Transverse colon (tissue), 4 donors: ENCODE results near the gene VPS9D1.

ENCODE experiments used
- EP300 ChIP-seq: sonication (generic); formaldehyde crosslinking; IDR thresholded peaks from one replicate; pipeline ENCODE4 v1.6.1; 2017; ENCODE audit warnings: antibody characterized with exemption, low read depth
- POLR2AphosphoS5 ChIP-seq, 3 donors: sonication (generic); formaldehyde crosslinking; IDR thresholded peaks; one replicate each; pipeline ENCODE4 v1.6.1; 2016; ENCODE audit warnings: antibody characterized with exemption in 3 of 3
- TF ChIP-seq, protein P1 (sequence below), 5 experiments: fragments of 200-600 bp in 3 of 5; fragments of 450-650 bp in 2 of 5; sonication (generic) in 3 of 5; IDR thresholded peaks; 1 replicate in 2 of 5; 2 replicates in 3 of 5; pipeline ENCODE4 v1.5.1; 2016 to 2017; ENCODE audit warnings: antibody characterized with exemption in 5 of 5, inconsistent platforms in 3 of 5, mild to moderate bottlenecking in 2 of 5, moderate library complexity in 1 of 5

DNA sequence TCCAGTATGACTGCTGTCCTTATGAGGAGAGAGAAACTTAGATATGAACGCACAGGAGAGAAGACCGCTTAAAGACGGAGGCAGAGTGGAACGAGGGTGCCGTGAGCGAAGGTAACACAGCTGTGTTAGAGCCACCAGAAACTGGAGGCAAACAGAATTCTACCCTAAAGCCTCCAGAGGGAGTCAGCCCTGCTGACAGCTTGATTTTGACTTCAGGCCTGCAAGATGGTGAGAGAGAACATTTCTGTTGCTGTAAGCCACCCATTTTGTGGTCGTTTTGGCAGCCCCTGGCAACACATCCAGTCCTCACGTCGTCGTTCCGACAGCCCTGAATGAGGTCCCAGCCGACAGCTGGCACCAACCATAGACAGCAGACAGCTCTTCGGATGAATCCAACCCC, 16.4 kb downstream of the VPS9D1 start:
- TF ChIP-seq, protein P1, sequence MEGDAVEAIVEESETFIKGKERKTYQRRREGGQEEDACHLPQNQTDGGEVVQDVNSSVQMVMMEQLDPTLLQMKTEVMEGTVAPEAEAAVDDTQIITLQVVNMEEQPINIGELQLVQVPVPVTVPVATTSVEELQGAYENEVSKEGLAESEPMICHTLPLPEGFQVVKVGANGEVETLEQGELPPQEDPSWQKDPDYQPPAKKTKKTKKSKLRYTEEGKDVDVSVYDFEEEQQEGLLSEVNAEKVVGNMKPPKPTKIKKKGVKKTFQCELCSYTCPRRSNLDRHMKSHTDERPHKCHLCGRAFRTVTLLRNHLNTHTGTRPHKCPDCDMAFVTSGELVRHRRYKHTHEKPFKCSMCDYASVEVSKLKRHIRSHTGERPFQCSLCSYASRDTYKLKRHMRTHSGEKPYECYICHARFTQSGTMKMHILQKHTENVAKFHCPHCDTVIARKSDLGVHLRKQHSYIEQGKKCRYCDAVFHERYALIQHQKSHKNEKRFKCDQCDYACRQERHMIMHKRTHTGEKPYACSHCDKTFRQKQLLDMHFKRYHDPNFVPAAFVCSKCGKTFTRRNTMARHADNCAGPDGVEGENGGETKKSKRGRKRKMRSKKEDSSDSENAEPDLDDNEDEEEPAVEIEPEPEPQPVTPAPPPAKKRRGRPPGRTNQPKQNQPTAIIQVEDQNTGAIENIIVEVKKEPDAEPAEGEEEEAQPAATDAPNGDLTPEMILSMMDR (IDR thresholded peaks at IDR 0.05) = no peak
- TF ChIP-seq POLR2AphosphoS5 (IDR thresholded peaks at IDR 0.05) (no peak), EP300 (no peak)
